ENCODE measurements around the gene TASP1.

GRCh38 chr20:13356591-13356990, 282.1 kb downstream of the TASP1 start:
- TF ChIP-seq, protein P1, sequence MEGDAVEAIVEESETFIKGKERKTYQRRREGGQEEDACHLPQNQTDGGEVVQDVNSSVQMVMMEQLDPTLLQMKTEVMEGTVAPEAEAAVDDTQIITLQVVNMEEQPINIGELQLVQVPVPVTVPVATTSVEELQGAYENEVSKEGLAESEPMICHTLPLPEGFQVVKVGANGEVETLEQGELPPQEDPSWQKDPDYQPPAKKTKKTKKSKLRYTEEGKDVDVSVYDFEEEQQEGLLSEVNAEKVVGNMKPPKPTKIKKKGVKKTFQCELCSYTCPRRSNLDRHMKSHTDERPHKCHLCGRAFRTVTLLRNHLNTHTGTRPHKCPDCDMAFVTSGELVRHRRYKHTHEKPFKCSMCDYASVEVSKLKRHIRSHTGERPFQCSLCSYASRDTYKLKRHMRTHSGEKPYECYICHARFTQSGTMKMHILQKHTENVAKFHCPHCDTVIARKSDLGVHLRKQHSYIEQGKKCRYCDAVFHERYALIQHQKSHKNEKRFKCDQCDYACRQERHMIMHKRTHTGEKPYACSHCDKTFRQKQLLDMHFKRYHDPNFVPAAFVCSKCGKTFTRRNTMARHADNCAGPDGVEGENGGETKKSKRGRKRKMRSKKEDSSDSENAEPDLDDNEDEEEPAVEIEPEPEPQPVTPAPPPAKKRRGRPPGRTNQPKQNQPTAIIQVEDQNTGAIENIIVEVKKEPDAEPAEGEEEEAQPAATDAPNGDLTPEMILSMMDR (IDR thresholded peaks at IDR 0.05): no peak
- TF ChIP-seq POLR2A (IDR thresholded peaks at IDR 0.05; ENCODE audit: low read depth) (no peak), POLR2AphosphoS5 (IDR thresholded peaks at IDR 0.05) (no peak), EP300 (IDR thresholded peaks at IDR 0.05) (no peak)

Data from esophagus muscularis mucosa (tissue), 4 donors.